Stimulated activated CD8-positive, alpha-beta memory T cell treated with anti-CD3 and anti-CD28 coated beads, Interleukin-7, amount 100 ng/mL, for 1 hour (primary cell): ENCODE measurements around the gene EXOC4.
"Not testable (repeated sequence)": the region's sequence is repeated elsewhere in the genome, so short reads cannot be mapped to it uniquely, and the experiment has no call there.

Experiments
- DNase-seq, 2 donors: peaks; one replicate each; pipeline ENCODE4 v3.0.0-alpha.2; 2020; ENCODE audit warnings: low read depth in 2 of 2

Gene EXOC4

GRCh38 chr7:133978502-133979295 lies 725.8 kb downstream of the EXOC4 start:
- DNase-seq: no peak

DNA sequence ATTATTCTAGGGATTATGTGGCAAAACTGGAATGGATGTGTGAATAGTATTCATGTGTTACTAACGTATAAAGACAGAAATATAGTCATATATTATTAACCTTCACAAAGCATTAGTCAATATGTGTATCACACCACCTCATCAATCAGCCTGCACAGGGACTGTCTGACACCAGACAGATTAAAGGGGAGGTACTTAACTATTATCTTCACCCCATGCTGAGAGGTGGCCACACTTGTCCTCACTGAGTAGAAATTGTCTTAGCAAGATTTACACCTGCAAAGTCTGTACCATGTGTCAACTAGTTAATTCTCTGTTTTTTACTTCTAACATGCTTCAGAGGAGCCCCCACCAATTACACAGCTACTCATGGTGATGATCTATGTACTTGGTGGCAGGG lies 727.9 kb downstream of the EXOC4 start:
- DNase-seq: no peak

- DNase-seq: no peak
Observed at GRCh38 chr7:133983685-133984419, 731.0 kb downstream of the EXOC4 start.

DNA sequence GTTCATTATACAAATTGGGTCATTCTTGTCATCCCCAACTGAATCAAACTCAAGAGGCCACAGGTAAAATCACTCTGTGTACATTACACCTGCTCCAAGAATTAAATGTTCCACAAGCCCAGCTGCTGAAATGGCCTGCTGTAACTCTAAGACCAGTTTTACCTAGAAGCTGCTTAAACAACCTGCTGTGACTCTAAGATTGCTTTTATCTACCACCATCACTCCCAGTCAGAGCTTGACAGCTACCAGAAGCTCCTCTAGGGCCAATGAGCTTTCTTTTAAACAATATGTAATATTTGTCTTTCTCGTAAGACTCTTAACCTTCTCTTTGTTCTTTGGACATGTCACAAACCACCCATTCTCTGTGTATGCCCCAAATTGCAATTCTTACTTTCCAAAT lies 732.4 kb downstream of the EXOC4 start:
- no peak for DNase-seq

DNA sequence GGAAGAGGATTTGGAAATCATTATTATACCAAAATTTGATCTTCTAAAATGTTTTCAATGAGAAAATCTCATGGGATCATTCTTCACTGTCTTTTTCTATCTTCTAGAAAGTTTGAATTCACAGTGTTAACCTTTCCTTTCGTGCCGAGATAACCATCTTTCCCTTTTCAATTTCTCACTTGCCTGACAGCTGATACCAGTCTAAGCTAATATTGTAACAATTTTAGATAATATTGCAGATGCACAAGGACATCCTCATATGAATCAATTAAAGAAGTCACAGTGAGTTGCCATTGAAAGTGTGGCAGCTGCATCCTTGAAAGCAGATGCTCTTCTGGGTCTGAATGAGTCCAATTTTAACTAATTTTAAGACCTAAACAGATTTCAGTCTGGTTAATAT lies 734.7 kb downstream of the EXOC4 start:
- no peak for DNase-seq

GRCh38 chr7:133993547-133993946 lies 740.7 kb downstream of the EXOC4 start:
- no peak for DNase-seq

GRCh38 chr7:133994100-133994499 lies 741.2 kb downstream of the EXOC4 start:
- not testable (repeated sequence) for DNase-seq

DNA sequence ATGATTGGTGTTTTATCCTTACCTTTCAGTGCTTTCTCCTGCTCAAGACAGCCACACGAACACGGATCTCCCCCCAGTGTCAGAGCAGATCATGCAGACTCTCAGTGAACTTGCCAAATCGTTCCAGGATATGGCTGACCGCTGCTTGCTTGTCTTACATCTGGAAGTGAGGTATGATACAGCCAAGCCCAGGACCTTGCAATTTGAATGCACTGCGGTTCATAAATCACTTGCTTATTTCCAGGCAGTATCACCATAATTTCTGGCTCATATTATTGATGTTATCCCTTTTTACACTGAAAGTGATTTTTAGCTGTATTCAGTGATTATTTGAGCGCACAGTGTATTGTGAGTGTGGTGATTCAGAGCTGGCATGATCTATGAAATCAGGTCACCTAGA lies 744.6 kb downstream of the EXOC4 start:
- DNase-seq: no peak

GRCh38 chr7:133999178-133999577 lies 746.3 kb downstream of the EXOC4 start:
- DNase-seq: no peak

DNA sequence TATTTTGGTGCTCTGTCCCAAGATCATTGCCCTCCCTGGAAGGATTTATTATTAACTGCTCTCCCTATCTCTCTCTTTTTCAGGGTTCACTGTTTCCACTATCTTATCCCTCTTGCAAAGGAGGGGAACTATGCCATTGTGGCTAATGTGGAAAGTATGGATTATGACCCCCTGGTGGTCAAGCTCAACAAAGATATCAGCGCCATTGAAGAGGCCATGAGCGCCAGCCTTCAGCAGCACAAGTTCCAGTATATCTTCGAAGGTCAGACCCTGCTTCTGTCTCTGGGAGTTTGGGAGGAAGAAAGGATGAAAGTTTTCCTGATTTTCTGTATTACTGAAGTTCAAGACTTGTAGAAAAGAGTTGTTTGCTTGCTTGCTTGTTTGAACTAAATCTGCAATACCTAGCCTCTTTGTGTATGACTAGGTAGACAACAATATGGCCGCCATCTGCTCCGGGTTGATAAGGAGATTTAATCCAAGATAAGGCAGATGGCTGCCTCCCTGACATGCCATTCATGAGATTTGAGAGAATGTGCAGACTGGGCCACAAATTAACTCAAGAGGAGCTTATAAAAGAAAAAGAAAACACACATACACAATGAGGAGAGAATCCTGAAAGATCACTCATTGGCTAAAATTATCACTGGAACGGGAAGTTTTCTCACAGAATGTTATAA lies 752.1 kb downstream of the EXOC4 start:
- DNase-seq: no peak

DNA sequence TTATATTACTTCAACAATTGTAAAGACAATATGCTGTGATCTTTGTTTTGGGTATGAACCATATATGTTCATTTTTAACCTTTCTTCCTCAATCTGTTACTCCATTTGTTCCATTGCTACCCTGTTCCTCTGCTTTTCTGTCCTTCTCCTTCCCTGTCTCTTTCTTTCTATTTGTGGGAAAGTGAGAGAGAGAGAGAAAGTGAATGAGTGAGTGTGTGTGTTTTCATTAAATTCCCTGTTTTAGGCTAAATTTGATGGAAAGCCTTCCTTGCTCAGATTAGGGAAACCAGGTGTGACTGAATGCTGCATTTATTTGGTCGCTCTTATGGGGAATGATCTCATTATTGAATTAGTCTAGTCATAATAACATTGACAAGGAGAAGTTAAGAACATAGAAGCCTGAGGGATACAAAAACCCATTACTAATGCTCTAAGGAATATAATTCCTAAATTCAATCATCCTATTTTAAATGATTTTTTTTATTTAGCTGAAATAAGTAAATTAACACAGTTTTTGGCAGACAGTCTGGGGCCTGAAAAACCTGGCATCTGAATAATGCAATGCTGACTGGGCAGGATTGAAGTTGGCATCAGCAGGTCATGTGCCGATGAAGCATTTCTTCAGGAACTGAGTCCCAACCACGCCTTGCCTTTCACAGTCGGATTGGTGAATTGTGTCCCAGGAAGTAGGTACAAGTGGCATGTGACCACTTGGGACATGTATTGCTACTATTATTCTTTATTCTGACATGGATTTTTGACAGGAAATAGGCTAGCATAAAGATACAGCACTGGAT lies 756.6 kb downstream of the EXOC4 start:
- DNase-seq: no peak

DNA sequence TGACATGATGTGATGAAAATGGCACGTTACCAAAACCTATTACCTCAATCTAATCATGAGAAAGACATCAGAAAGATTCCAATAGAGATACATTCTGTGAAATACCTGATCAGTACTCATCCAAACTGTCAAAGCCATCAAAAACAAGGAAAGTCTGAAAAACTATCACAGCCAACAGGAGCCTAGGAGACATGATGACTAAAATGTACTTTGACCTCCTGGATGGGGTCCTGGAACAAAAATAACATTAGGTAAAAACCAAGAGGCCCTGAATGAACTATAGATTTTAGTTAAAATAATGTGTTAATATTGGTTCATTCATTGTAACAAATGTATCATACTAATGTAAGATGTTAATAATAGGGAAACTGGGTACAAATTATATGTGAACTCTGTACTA lies 760.4 kb downstream of the EXOC4 start:
- no peak for DNase-seq

DNA sequence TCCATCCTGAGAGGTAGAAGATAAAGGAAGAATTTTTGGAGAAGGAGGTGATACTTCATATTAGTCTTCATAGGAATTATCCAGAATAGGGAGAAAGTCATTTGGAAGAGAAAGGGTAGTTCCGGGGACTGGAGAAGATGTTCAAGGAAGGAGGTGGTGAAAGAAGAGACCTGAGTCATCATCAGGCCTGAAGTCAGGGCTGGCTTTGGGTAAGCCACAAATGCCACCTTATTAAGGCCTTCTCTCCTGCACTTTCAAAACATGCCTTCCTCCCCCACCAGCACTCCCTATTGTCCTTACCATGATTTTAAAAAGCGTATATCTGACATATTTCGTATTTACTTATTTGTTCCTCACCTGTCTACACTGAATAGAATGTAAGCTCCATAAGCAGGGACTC lies 762.1 kb downstream of the EXOC4 start:
- no peak for DNase-seq

DNA sequence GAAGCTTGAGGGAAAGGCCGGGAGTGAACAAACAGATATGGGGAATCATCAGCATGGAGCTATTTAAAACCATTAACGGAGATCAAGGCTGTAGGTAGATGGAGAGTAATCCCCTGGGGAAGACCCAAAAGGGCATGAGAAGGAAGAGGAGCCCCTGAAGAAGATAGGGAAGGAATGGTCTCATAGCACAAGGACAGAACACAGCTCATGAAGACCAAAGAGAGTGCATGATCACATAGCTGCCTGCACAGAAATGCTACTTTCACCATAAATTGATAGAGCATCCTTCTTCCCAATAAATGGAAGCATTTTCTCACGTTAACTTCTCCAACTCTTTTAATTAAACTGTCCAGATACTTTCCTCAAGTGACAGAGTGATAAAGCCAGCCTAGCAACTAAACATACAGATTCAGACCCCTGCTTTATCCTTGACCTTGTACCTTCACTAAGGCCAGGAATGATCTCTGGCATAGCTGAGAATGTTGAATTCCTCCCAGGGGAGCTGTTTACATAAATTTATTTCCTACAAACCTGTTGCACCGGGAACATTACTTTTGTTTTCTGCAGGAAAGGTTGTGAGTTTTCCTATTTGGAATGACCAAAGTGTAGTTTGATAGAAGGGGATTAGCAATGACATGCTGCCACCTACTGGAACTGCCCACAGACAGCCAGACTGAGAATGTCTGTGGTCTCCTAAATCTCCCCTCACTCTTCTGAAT lies 763.5 kb downstream of the EXOC4 start:
- no peak for DNase-seq

- DNase-seq: no peak
Observed at GRCh38 chr7:134016942-134017303, 764.0 kb downstream of the EXOC4 start.

GRCh38 chr7:134018306-134018705 lies 765.4 kb downstream of the EXOC4 start:
- no peak for DNase-seq

GRCh38 chr7:134019251-134019650 lies 766.4 kb downstream of the EXOC4 start:
- DNase-seq: no peak

DNA sequence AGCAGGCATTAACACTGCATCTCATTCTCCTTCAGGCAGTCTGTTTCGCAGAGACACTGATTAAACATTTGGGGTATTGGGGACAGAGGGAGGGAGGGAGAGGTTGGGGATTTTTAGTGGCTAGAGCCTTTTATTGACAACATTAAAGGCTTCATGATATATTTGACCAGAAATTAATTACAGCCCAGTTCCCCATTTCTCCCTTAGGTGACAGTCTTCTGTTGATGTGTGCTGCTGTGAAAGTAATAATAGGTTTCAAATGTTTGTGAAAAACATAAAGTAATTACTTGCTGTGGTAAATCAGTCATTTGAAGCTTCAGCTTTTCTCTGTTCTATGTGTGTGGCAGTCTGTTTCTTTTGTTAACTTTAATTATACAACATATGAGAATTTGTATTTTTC lies 769.0 kb downstream of the EXOC4 start:
- DNase-seq: no peak

DNA sequence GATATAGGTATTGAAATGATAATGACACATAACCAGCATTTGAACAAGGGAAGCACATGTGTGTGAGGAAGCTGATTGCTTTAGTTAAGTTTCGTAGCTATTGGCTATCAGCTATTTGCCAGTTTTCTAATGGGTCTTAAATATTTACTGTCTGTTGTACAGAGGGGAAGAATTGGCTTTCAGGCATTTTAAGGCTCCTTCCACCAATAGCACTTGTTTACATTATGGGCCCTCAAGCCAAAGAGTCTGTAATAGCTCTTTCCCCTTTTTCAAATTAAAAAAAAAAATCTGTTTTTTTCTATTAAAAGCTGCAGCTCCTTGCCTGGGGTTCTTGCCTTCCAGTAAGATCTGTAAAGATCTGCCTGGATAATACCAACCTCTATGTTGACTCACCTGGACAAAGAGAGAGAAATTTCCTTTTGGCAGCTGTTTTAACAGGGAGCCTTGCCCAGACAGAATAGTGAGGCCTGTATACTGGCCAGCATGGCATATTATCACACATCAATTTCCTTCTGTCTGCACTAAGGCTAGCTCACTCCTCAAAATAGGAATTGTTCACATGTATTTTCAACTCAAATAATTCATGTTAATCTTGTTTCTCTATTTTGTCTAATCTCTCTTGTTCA lies 769.5 kb downstream of the EXOC4 start:
- no peak for DNase-seq

DNA sequence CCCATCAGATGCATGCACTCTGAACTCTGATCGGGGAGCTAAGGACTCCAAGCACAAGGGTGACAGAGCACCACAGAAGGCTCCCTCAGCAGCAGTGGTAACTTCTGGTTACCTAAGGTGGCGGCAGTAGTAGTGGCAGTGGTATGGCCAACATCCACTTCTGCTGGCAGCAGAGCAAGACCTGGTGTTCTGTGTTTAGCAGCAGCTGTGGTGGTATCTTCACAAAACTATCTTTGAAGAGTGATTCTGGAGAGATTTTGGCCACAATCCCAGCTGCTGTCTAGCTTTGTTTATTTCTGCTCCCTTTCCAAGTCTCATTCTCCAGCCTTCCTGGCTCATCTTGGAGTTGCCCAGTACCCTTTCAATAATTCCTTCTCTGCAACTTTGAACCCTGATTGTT lies 771.9 kb downstream of the EXOC4 start:
- no peak for DNase-seq

- no peak for DNase-seq
Observed at GRCh38 chr7:134028853-134029252, 776.0 kb downstream of the EXOC4 start.
